ENCODE data around the gene DBNDD1. TPM values are rescaled to one million over a fixed set of nuclear protein-coding genes. Genes with fewer than 3 reads are reported as not detected.
"Not testable (repeated sequence)": the region's sequence is repeated elsewhere in the genome, so short reads cannot be mapped to it uniquely, and the experiment has no call there.

DBNDD1 gene
- total RNA-seq, 1 experiment from 2014 or later, result 7.7 TPM

- DNase-seq (ENCODE audit: low read depth), result no peak
Measured at GRCh38 chr16:90011908-90012501, 7.3 kb downstream of the DBNDD1 start.

GRCh38 chr16:90011508-90011819 is 7.8 kb downstream of the DBNDD1 start:
- no peak for DNase-seq (ENCODE audit: low read depth)

- DNase-seq (ENCODE audit: low read depth), result no peak
Measured at GRCh38 chr16:90010676-90011507, 8.4 kb downstream of the DBNDD1 start.

GRCh38 chr16:90009172-90009899 is 9.9 kb downstream of the DBNDD1 start:
- no peak for DNase-seq (ENCODE audit: low read depth)

- DNase-seq (ENCODE audit: low read depth), result no peak
Measured at GRCh38 chr16:90008708-90009145, 10.5 kb downstream of the DBNDD1 start.

- DNase-seq (ENCODE audit: low read depth), result not testable (repeated sequence)
Measured at GRCh38 chr16:90007635-90008234, 11.5 kb downstream of the DBNDD1 start.

- DNase-seq (ENCODE audit: low read depth), result no peak
Measured at GRCh38 chr16:90007015-90007414, 12.2 kb downstream of the DBNDD1 start.

- DNase-seq (ENCODE audit: low read depth), result no peak
Measured at GRCh38 chr16:90005956-90006663, 13.1 kb downstream of the DBNDD1 start.

- DNase-seq (ENCODE audit: low read depth), result no peak
Measured at GRCh38 chr16:90004577-90004976, 14.7 kb downstream of the DBNDD1 start.

GRCh38 chr16:90002759-90003158 is 16.5 kb downstream of the DBNDD1 start:
- no peak for DNase-seq (ENCODE audit: low read depth)

- DNase-seq (ENCODE audit: low read depth), result no peak
Measured at GRCh38 chr16:90001761-90002503, 17.3 kb downstream of the DBNDD1 start.

- DNase-seq (ENCODE audit: low read depth), result no peak
Measured at GRCh38 chr16:90000733-90001427, 18.4 kb downstream of the DBNDD1 start.

- no peak for DNase-seq (ENCODE audit: low read depth)
Measured at GRCh38 chr16:89999831-90000574, 19.3 kb downstream of the DBNDD1 start.

GRCh38 chr16:89996178-89996489 is 23.1 kb downstream of the DBNDD1 start:
- no peak for DNase-seq (ENCODE audit: low read depth)

GRCh38 chr16:89995475-89996177 is 23.6 kb downstream of the DBNDD1 start:
- DNase-seq (ENCODE audit: low read depth), result peak; percentile 78

GRCh38 chr16:89994721-89995474 is 24.4 kb downstream of the DBNDD1 start:
- DNase-seq (ENCODE audit: low read depth), result peak; percentile 78

GRCh38 chr16:89994389-89994720 is 24.9 kb downstream of the DBNDD1 start:
- no peak for DNase-seq (ENCODE audit: low read depth)

GRCh38 chr16:89993971-89994370 is 25.3 kb downstream of the DBNDD1 start:
- DNase-seq (ENCODE audit: low read depth), result no peak

GRCh38 chr16:89993377-89993776 is 25.9 kb downstream of the DBNDD1 start:
- no peak for DNase-seq (ENCODE audit: low read depth)

Measured in RPMI7951 (cell line).